ENCODE results near the gene CCR4. TPM values are rescaled to one million over a fixed set of nuclear protein-coding genes. Genes with fewer than 3 reads are reported as not detected.
"Not testable (repeated sequence)": the region's sequence is repeated elsewhere in the genome, so short reads cannot be mapped to it uniquely, and the experiment has no call there.

CCR4 gene
- total RNA-seq, 1 experiment from 2014 or later: not detected

DNA sequence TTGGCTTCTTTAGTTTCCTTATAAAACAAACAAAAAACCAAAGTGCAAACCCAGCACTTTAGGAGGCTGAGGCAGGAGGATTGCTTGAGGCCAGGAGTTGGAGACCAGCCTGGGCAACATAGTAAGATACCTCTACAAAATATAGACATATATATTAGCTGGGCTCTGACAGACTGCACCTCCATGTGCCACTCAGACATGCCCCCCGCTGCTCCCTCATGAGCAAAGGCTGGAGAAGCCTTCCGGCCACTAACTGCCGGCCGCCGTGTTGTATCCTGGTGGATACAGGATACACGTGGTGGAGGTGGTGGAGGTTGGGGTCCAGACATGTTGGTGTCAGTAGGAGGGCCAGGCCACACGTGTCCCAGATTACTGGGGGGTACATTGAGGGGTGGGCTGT, 29.4 kb upstream of the CCR4 start:
- H3K4me2 ChIP-seq (ENCODE audit: low read depth, low read length, poor library complexity, severe bottlenecking): no peak overlapping the region
- H3K27me3 ChIP-seq (ENCODE audit: low read length): no peaks in the 10 kb centered on the region
- no peaks in the 10 kb centered on the region for H3K36me3 ChIP-seq (ENCODE audit: insufficient read depth, low read length)
- peak; percentile 10 for DNase-seq
- H3K79me2 ChIP-seq (ENCODE audit: low read length): no peaks in the 10 kb centered on the region
- no peak overlapping the region for H3K9ac ChIP-seq (ENCODE audit: low read length)
- no peaks in the 10 kb centered on the region for H3K9me3 ChIP-seq (ENCODE audit: low read length)
- H2AFZ ChIP-seq (ENCODE audit: low read length): no peak overlapping the region
- H4K20me1 ChIP-seq (ENCODE audit: insufficient read depth, low read depth, low read length): no peaks in the 10 kb centered on the region
- no peaks in the 10 kb centered on the region for H3K9me2 ChIP-seq (replicated peaks; ENCODE audit: insufficient read depth, low read length)
- H3K4me3 ChIP-seq (ENCODE audit: low read length): no peak overlapping the region
- H3K27ac ChIP-seq (ENCODE audit: low read length): no peak overlapping the region
- H3K4me1 ChIP-seq (ENCODE audit: low read length): no peaks in the 10 kb centered on the region

DNA sequence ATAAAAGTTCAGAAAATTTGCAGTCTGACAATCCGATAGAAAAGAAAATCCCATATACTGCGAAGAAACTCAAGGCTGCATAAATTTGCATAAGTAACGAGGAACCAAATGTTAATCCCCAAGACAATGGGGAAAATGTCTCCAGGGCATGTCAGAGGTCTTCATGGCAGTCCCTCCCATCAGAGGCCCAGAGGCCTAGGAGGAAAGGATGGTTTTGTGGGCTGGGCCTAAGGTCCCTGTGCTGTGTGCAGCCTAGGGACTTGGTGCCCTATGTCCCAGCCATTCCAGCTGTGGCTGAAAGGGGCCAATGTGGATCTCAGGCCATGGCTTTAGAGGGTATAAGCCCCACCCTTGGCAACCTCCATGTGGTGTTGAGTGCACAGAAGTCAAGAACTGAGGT, 21.3 kb upstream of the CCR4 start:
- Histone ChIP-seq H3K9ac (ENCODE audit: low read length) (no peak overlapping the region), H3K27me3 (ENCODE audit: low read length) (no peaks in the 10 kb centered on the region), H2AFZ (ENCODE audit: low read length) (no peak overlapping the region), H3K9me2 (replicated peaks; ENCODE audit: insufficient read depth, low read length) (no peaks in the 10 kb centered on the region), H3K4me1 (ENCODE audit: low read length) (no peaks in the 10 kb centered on the region), H3K9me3 (ENCODE audit: low read length) (no peaks in the 10 kb centered on the region), H3K4me3 (ENCODE audit: low read length) (no peak overlapping the region), H3K36me3 (ENCODE audit: insufficient read depth, low read length) (no peaks in the 10 kb centered on the region), H3K27ac (ENCODE audit: low read length) (no peak overlapping the region), H3K4me2 (ENCODE audit: low read depth, low read length, poor library complexity, severe bottlenecking) (no peak overlapping the region), H3K79me2 (ENCODE audit: low read length) (no peaks in the 10 kb centered on the region), H4K20me1 (ENCODE audit: insufficient read depth, low read depth, low read length) (no peaks in the 10 kb centered on the region)
- DNase-seq: peak; percentile 31

DNA sequence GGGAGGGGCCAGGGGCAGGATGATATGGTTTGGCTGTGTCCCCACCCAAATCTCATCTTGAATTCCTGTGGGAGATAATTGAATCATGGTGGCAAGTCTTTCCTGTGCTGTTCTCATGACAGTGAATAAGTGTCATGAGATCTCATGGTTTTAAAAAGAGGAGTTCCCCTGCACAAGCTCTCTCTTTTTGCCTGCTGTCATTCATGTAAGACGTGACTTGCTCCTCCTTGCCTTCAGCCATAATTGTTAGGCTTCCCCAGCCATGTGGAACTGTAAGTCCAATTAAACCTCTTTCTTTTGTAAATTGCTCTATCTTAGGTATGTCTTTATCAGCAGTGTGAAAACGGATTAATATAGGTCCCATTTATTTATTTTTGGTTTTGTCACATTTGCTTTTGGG, 20.2 kb upstream of the CCR4 start:
- H4K20me1 ChIP-seq (ENCODE audit: insufficient read depth, low read depth, low read length); H3K9me3 ChIP-seq (ENCODE audit: low read length); H3K4me2 ChIP-seq (ENCODE audit: low read depth, low read length, poor library complexity, severe bottlenecking); H3K9me2 ChIP-seq (replicated peaks; ENCODE audit: insufficient read depth, low read length); H2AFZ ChIP-seq (ENCODE audit: low read length); H3K79me2 ChIP-seq (ENCODE audit: low read length); H3K4me3 ChIP-seq (ENCODE audit: low read length); H3K4me1 ChIP-seq (ENCODE audit: low read length); H3K9ac ChIP-seq (ENCODE audit: low read length); H3K27ac ChIP-seq (ENCODE audit: low read length); H3K36me3 ChIP-seq (ENCODE audit: insufficient read depth, low read length); H3K27me3 ChIP-seq (ENCODE audit: low read length): not testable (repeated sequence)
- peak; percentile 38 for DNase-seq

DNA sequence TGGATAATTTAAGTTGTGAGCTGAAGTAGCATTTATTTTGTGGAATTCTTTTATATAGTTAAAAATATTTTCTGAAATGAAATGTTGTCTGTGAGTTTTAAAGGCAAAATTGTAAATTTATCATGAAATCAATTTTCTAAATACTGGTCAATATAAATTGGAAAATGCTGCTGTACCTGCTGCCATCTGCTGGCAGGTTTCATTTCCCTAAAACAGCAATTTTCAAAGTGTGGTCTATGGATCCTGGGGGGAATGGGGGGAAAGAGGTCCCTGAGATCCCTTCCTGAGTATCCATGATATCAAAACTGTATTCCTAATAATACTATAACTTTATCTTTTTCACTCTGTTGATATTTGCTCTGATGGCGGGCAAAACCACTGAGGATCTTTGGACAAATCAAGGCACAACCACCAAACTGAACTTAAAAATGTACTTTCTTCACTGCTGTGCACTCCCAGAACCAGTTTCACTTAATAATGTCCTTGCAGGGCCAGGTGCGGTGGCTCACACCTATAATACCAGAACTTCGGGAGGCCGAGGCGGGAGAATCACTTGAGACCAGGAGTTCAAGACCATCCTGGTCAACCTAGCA, 17.2 kb upstream of the CCR4 start:
- Histone ChIP-seq H3K27ac (ENCODE audit: low read length) (no peak overlapping the region), H3K36me3 (ENCODE audit: insufficient read depth, low read length) (no peaks in the 10 kb centered on the region), H3K9me2 (replicated peaks; ENCODE audit: insufficient read depth, low read length) (no peaks in the 10 kb centered on the region), H3K4me3 (ENCODE audit: low read length) (no peak overlapping the region), H2AFZ (ENCODE audit: low read length) (no peak overlapping the region), H3K27me3 (ENCODE audit: low read length) (no peaks in the 10 kb centered on the region), H3K9ac (ENCODE audit: low read length) (no peak overlapping the region), H3K4me1 (ENCODE audit: low read length) (no peaks in the 10 kb centered on the region), H3K79me2 (ENCODE audit: low read length) (no peaks in the 10 kb centered on the region), H4K20me1 (ENCODE audit: insufficient read depth, low read depth, low read length) (no peaks in the 10 kb centered on the region), H3K9me3 (ENCODE audit: low read length) (no peaks in the 10 kb centered on the region), H3K4me2 (ENCODE audit: low read depth, low read length, poor library complexity, severe bottlenecking) (no peak overlapping the region)
- DNase-seq: peak; percentile 58

DNA sequence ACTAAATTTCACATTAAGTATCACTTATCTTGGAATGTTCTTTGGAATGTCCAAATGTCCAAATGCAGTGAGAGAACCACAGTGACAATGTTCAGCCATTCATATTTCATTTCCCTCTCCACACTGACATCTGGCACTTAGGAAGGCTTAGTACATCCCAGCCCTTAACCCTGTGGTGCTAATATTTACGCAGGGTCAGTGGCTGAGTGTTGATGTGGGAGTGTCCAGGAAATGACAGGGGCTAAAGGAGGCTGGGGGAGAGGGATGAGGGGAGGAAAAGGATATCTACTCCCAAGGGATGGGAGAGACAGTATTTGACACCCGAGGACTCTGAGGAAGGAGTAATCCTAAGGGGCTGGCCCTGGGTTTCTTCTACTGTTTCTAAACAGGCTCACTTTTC, 14.1 kb upstream of the CCR4 start:
- DNase-seq: no peak
- H3K79me2 ChIP-seq (ENCODE audit: low read length): no peaks in the 10 kb centered on the region
- H2AFZ ChIP-seq (ENCODE audit: low read length): no peak overlapping the region
- no peaks in the 10 kb centered on the region for H3K9me3 ChIP-seq (ENCODE audit: low read length)
- H3K36me3 ChIP-seq (ENCODE audit: insufficient read depth, low read length): no peaks in the 10 kb centered on the region
- H3K27me3 ChIP-seq (ENCODE audit: low read length): no peaks in the 10 kb centered on the region
- no peak overlapping the region for H3K4me2 ChIP-seq (ENCODE audit: low read depth, low read length, poor library complexity, severe bottlenecking)
- H3K4me1 ChIP-seq (ENCODE audit: low read length): no peaks in the 10 kb centered on the region
- H3K27ac ChIP-seq (ENCODE audit: low read length): no peak overlapping the region
- H3K4me3 ChIP-seq (ENCODE audit: low read length): no peak overlapping the region
- no peaks in the 10 kb centered on the region for H3K9me2 ChIP-seq (replicated peaks; ENCODE audit: insufficient read depth, low read length)
- H3K9ac ChIP-seq (ENCODE audit: low read length): no peak overlapping the region
- H4K20me1 ChIP-seq (ENCODE audit: insufficient read depth, low read depth, low read length): no peaks in the 10 kb centered on the region

DNA sequence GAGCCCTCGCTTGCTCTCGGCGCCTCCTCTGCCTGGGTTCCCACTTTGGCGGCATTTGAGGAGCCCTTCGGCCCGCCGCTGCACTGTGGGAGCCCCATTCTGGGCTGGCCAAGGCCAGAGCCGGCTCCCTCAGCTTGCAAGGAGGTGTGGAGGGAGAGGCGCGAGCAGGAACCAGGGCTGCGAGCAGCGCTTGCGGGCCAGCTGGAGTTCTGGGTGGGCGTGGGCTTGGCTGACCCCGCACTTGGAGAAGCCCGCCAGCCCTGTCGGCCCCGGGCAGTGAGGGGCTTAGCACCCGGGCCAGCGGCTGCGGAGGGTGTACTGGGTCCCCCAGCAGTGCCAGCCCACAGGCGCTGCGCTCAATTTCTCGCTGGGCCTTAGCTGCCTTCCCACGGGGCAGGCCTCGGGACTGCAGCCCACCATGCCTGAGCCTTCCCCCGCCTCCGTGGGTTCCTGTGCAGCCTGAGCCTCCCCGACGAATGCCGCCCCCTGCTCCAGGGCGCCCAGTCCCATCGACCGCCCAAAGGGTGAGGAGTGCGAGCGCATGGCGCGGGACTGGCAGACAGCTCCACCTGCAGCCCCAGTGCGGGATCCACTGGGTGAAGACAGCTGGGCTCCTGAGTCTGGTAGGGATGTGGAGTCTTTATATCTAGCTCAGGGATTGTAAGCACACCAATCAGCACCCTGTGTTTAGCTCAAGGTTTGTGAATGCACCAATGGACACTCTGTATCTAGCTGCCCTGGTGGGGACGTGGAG, 11.7 kb upstream of the CCR4 start:
- not testable (repeated sequence) for H3K4me2 ChIP-seq (ENCODE audit: low read depth, low read length, poor library complexity, severe bottlenecking); H3K4me1 ChIP-seq (ENCODE audit: low read length); H3K9me3 ChIP-seq (ENCODE audit: low read length); H3K36me3 ChIP-seq (ENCODE audit: insufficient read depth, low read length); DNase-seq; H4K20me1 ChIP-seq (ENCODE audit: insufficient read depth, low read depth, low read length); H3K9me2 ChIP-seq (replicated peaks; ENCODE audit: insufficient read depth, low read length); H2AFZ ChIP-seq (ENCODE audit: low read length); H3K9ac ChIP-seq (ENCODE audit: low read length); H3K79me2 ChIP-seq (ENCODE audit: low read length); H3K27me3 ChIP-seq (ENCODE audit: low read length); H3K4me3 ChIP-seq (ENCODE audit: low read length); H3K27ac ChIP-seq (ENCODE audit: low read length)

DNA sequence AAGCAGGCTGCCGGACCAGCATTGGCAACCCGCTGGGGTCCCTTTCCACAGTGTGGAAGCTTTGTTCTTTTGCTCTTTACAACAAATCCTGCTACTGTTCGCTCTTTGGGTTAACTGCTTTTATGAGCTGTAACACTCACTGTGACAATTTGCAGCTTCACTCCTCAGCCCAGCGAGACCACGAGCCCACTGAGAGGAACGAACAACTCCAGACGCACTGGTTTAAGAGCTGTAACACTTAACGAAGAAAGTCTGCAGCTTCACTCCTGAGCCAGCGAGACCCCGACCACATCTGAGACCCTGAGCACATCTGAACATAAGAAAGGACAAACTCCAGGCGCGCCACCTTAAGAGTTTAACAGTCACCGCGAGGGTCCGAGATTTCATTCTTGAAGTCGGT, 10.7 kb upstream of the CCR4 start:
- Histone ChIP-seq H3K4me1 (ENCODE audit: low read length) (no peaks in the 10 kb centered on the region), H3K4me2 (ENCODE audit: low read depth, low read length, poor library complexity, severe bottlenecking) (no peak overlapping the region), H3K9me3 (ENCODE audit: low read length) (no peaks in the 10 kb centered on the region), H3K27ac (ENCODE audit: low read length) (no peak overlapping the region), H3K27me3 (ENCODE audit: low read length) (no peaks in the 10 kb centered on the region), H3K79me2 (ENCODE audit: low read length) (no peaks in the 10 kb centered on the region), H4K20me1 (ENCODE audit: insufficient read depth, low read depth, low read length) (no peaks in the 10 kb centered on the region), H3K4me3 (ENCODE audit: low read length) (no peak overlapping the region), H2AFZ (ENCODE audit: low read length) (no peak overlapping the region), H3K9ac (ENCODE audit: low read length) (no peak overlapping the region), H3K9me2 (replicated peaks; ENCODE audit: insufficient read depth, low read length) (no peaks in the 10 kb centered on the region), H3K36me3 (ENCODE audit: insufficient read depth, low read length) (no peaks in the 10 kb centered on the region)
- no peak for DNase-seq

DNA sequence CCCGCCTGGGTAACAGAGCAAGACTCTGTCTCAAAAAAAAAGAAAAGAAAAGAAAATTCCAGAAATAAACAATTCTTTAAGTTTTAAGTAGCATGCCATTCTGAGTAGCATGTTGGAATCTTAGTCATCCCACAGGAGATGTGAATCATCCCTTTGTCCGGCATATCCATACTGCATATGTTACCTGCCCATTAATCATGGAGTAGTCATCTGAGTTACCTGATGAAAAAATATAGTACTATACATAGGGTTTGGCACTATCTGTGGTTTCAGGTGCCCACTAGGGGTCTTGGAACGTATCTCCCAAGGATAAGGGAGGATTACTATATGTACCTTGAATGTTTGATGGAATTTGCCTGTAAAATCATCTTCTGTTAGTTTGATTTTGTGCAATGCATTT, 6.3 kb upstream of the CCR4 start:
- H3K4me1 ChIP-seq (ENCODE audit: low read length): no peaks in the 10 kb centered on the region
- no peaks in the 10 kb centered on the region for H3K36me3 ChIP-seq (ENCODE audit: insufficient read depth, low read length)
- no peak overlapping the region for H3K4me2 ChIP-seq (ENCODE audit: low read depth, low read length, poor library complexity, severe bottlenecking)
- no peak overlapping the region for H3K9ac ChIP-seq (ENCODE audit: low read length)
- no peak overlapping the region for H2AFZ ChIP-seq (ENCODE audit: low read length)
- H4K20me1 ChIP-seq (ENCODE audit: insufficient read depth, low read depth, low read length): no peaks in the 10 kb centered on the region
- H3K9me2 ChIP-seq (replicated peaks; ENCODE audit: insufficient read depth, low read length): no peaks in the 10 kb centered on the region
- no peak overlapping the region for H3K27ac ChIP-seq (ENCODE audit: low read length)
- no peak for DNase-seq
- no peaks in the 10 kb centered on the region for H3K9me3 ChIP-seq (ENCODE audit: low read length)
- no peaks in the 10 kb centered on the region for H3K27me3 ChIP-seq (ENCODE audit: low read length)
- H3K79me2 ChIP-seq (ENCODE audit: low read length): no peaks in the 10 kb centered on the region
- no peak overlapping the region for H3K4me3 ChIP-seq (ENCODE audit: low read length)

All from Karpas-422 (cell line).